Measurements from ENCODE around the gene ADGRF3. TPM values are rescaled to one million over a fixed set of nuclear protein-coding genes. Genes with fewer than 3 reads are reported as not detected.
"Not testable (repeated sequence)": the region's sequence is repeated elsewhere in the genome, so short reads cannot be mapped to it uniquely, and the experiment has no call there.

Gene ADGRF3
- total and polyA plus RNA-seq, 10 of the 15 experiments (the other 5 are each of a cell fraction or from before 2014, with no cell fraction given): 0.03 to 3.1 (median 0.84) TPM

- no peak for TF ChIP-seq ZNF687 (IDR thresholded peaks at IDR 0.05)
- TF ChIP-seq ZNF274 (IDR thresholded peaks at IDR 0.05; ENCODE audit: insufficient read depth, insufficient read length): no peak
- TF ChIP-seq MTA2 (IDR thresholded peaks at IDR 0.05; ENCODE audit: low read depth): no peak
- no peak for TF ChIP-seq MYB (IDR thresholded peaks at IDR 0.05; ENCODE audit: borderline replicate concordance, low read depth, low read length)
Measured at GRCh38 chr2:26305540-26305939, 41.0 kb downstream of the ADGRF3 start (continued).

- DNase-seq (ENCODE audit: low read depth, low spot score); H3K9ac ChIP-seq (ENCODE audit: control insufficient read depth, insufficient read depth, low read length); H3K36me3 ChIP-seq (ENCODE audit: control insufficient read depth in 2 of 2, insufficient read depth in 2 of 2, low read length in 1 of 2); FAIRE-seq; RAD21 ChIA-PET (ENCODE audit: unreplicated experiment); H3K9me3 ChIP-seq (replicated peaks; ENCODE audit: control insufficient read depth, insufficient read depth, low read length); H3K27ac ChIP-seq (ENCODE audit: control insufficient read depth, insufficient read depth); in situ Hi-C loops (cut with MboI); H2AFZ ChIP-seq (ENCODE audit: control insufficient read depth, low read depth, low read length); ATAC-seq; H3K27me3 ChIP-seq (replicated peaks in 1 of 2; ENCODE audit: control insufficient read depth in 2 of 2, insufficient read depth in 2 of 2, low read length in 1 of 2); H3K4me1 ChIP-seq (ENCODE audit: control insufficient read depth, insufficient read depth, low read length); H3K4me2 ChIP-seq (ENCODE audit: control insufficient read depth, insufficient read depth); H3K4me3 ChIP-seq; H4K20me1 ChIP-seq (ENCODE audit: control insufficient read depth, insufficient read depth); BruUV-seq (replicated peaks); H3K79me2 ChIP-seq (ENCODE audit: control insufficient read depth, insufficient read depth, low read length); intact Hi-C loops (cut with micrococcal nuclease; ENCODE audit: unreplicated experiment): not testable (repeated sequence)
- WGBS (ENCODE audit: insufficient coverage, insufficient replicate concordance, low lambda C conversion rate, missing lambda C conversion rate): 51% methylated on average over 7 of the region's 7 CpGs
- ChIA-PET SMC1A (ENCODE audit: uncharacterized antibody, unreplicated experiment) (interaction anchor here (1.4 kb wide), 1 partner anchor 59 kb away, joined by 7 read pairs; no protein-coding TSS in a partner anchor), POLR2A (interaction anchor here (0.6 to 1.0 kb wide), 4 partner anchors 19 to 458 kb away, joined by 3 to 4 read pairs (median 4); partner anchors contain the start of gene SELENOI), CTCF (interaction anchor here (0.6 to 0.7 kb wide), 2 partner anchors 9 to 410 kb away, joined by 3 read pairs; no protein-coding TSS in a partner anchor)
Measured at GRCh38 chr2:26305094-26305493, 41.5 kb downstream of the ADGRF3 start.

Data from GM12878 (cell line).